PC-3 (cell line): ENCODE measurements around the gene VPS54. TPM values are rescaled to one million over a fixed set of nuclear protein-coding genes. Genes with fewer than 3 reads are reported as not detected.

ENCODE experiments used
- ATAC-seq: fragments of 200-7000 bp; cut with Tn5 transposase; 2 replicates; pipeline ENCODE4 v1.9.1; 2020; ENCODE audit warnings: mild to moderate bottlenecking, moderate library complexity
- BruUV-seq: library from RNA; stranded (reverse); fragments of 400-500 nt; replicated peaks from 2 replicates; lab custom pipeline; 2021; lab: Mats Ljungman, UMichigan
- CTCF ChIA-PET: fragments of 300-600 bp; sonication (Branson Sonifier 250); formaldehyde crosslinking; loops from one replicate; lab custom pipeline; 2022; ENCODE audit warnings: antibody characterized with exemption; lab: Charles Lee
- POLR2A ChIA-PET: fragments of 300-600 bp; sonication (Branson Sonifier 250); formaldehyde crosslinking; loops from one replicate; lab custom pipeline; 2022; ENCODE audit warnings: antibody characterized with exemption; ENCODE audit not compliant: unreplicated experiment; lab: Charles Lee
- DNase-seq: peaks from one replicate; pipeline ENCODE4 v3.0.0-alpha.2; 2015
- H2AFZ ChIP-seq: fragments of 300-600 bp; sonication (generic); 2 replicates; pipeline ENCODE4 v1.6.0; 2016; ENCODE audit warnings: antibody characterized with exemption, low read length
- H3F3A ChIP-seq: fragments of 300-600 bp; sonication (generic); one replicate; pipeline ENCODE4 v1.6.0; 2017; ENCODE audit warnings: antibody characterized with exemption, low read length, control low read depth, mild to moderate bottlenecking; ENCODE audit not compliant: unreplicated experiment
- H3K27ac ChIP-seq: fragments of 300-600 bp; sonication (generic); 2 replicates; pipeline ENCODE4 v1.5.1; 2016; ENCODE audit warnings: mild to moderate bottlenecking, low read length
- H3K27me3 ChIP-seq: fragments of 300-600 bp; sonication (generic); 2 replicates; pipeline ENCODE4 v1.6.1; 2016; ENCODE audit warnings: low read length, mixed read lengths
- H3K36me3 ChIP-seq: fragments of 300-600 bp; sonication (generic); 2 replicates; pipeline ENCODE4 v1.6.1; 2016; ENCODE audit warnings: low read depth, mixed run types, low read length, mixed read lengths
- H3K4me1 ChIP-seq: fragments of 300-600 bp; sonication (generic); 2 replicates; pipeline ENCODE4 v1.5.1; 2016; ENCODE audit warnings: low read length; ENCODE audit not compliant: insufficient read depth
- H3K4me2 ChIP-seq: fragments of 300-600 bp; sonication (generic); 2 replicates; pipeline ENCODE4 v1.6.0; 2016; ENCODE audit warnings: low read length
- H3K4me3 ChIP-seq: fragments of 300-600 bp; sonication (generic); 2 replicates; pipeline ENCODE4 v1.5.1; 2016; ENCODE audit warnings: mild to moderate bottlenecking, low read length, mixed read lengths
- H3K79me2 ChIP-seq: fragments of 300-600 bp; sonication (generic); 2 replicates; pipeline ENCODE4 v1.6.1; 2017; ENCODE audit warnings: low read length, mixed read lengths
- H3K9ac ChIP-seq: fragments of 300-600 bp; sonication (generic); 2 replicates; pipeline ENCODE4 v1.6.0; 2016; ENCODE audit warnings: mild to moderate bottlenecking, low read length
- H3K9me2 ChIP-seq: fragments of 300-600 bp; sonication (generic); replicated peaks from 2 replicates; pipeline ENCODE4 v1.6.1; 2016; ENCODE audit warnings: mixed run types, low read length, mixed read lengths
- H3K9me3 ChIP-seq: fragments of 300-600 bp; sonication (generic); 2 replicates; pipeline ENCODE4 v1.6.1; 2016; ENCODE audit warnings: low read length, mixed read lengths
- H4K20me1 ChIP-seq: fragments of 300-600 bp; sonication (generic); 2 replicates; pipeline ENCODE4 v1.6.1; 2016; ENCODE audit warnings: low read length, mixed read lengths
- CTCF ChIP-seq: fragments of 300-600 bp; sonication (generic); conservative IDR thresholded peaks from 2 replicates; pipeline ENCODE4 v1.5.1; 2017; ENCODE audit warnings: antibody characterized with exemption, low read depth, mild to moderate bottlenecking, low read length
- EZH2 ChIP-seq: fragments of 300-600 bp; sonication (generic); IDR thresholded peaks from one replicate; pipeline ENCODE4 v1.6.1; 2017; ENCODE audit warnings: antibody characterized with exemption, mild to moderate bottlenecking, low read length; ENCODE audit not compliant: unreplicated experiment
- EZH2phosphoT487 ChIP-seq: fragments of 300-600 bp; sonication (generic); IDR thresholded peaks from 2 replicates; pipeline ENCODE4 v1.6.1; 2018; ENCODE audit warnings: mild to moderate bottlenecking, antibody characterized with exemption, low read length, borderline replicate concordance
- intact Hi-C: fragments of 100-400 bp; cut with micrococcal nuclease; formaldehyde crosslinking; loops from 2 replicates; pipeline ENCODE4 v1.9.0; 2023
- total RNA-seq: library from RNA; depleted of rRNA; stranded (reverse); fragments of >200 nt; gene quantifications from 2 replicates; pipeline ENCODE4 v1.2.3, GENCODE V29; 2014

Gene VPS54
- total RNA-seq, 1 experiment from 2014 or later, result 17.9 TPM

- no peak for DNase-seq
- Histone ChIP-seq H3K9me3 (no peaks in the 10 kb centered on the region), H3K79me2 (no peaks in the 10 kb centered on the region), H3K4me2 (no peak overlapping the region), H3K4me3 (no peak overlapping the region), H3K27ac (no peak overlapping the region), H3K9me2 (no peaks in the 10 kb centered on the region), H4K20me1 (no peaks in the 10 kb centered on the region), H3K27me3 (no peaks in the 10 kb centered on the region), H3F3A (peaks cover 3% of the 10 kb centered on the region), H2AFZ (no peak overlapping the region), H3K36me3 (no peaks in the 10 kb centered on the region), H3K4me1 (peaks cover 15% of the 10 kb centered on the region), H3K9ac (no peak overlapping the region)
- TF ChIP-seq EZH2phosphoT487 (no peak), EZH2 (no peak), CTCF (no peak)
- intact Hi-C loops, result no loop called here
- CTCF ChIA-PET, result no interaction called here
- no peak for ATAC-seq
- no TSS peak for BruUV-seq
- POLR2A ChIA-PET, result no interaction called here
Measured at GRCh38 chr2:64065516-64065915, 46.3 kb upstream of the VPS54 start.

GRCh38 chr2:64063924-64064331, 44.7 kb upstream of the VPS54 start:
- Histone ChIP-seq H3K79me2 (no peaks in the 10 kb centered on the region), H4K20me1 (no peaks in the 10 kb centered on the region), H3K9me2 (no peaks in the 10 kb centered on the region), H3K9ac (no peak overlapping the region), H3K4me1 (peaks cover 15% of the 10 kb centered on the region), H2AFZ (peak overlapping the region; percentile 11; the same call in 1 of the 2 replicates), H3K27me3 (no peaks in the 10 kb centered on the region), H3K9me3 (no peaks in the 10 kb centered on the region), H3K4me2 (no peak overlapping the region), H3F3A (peaks cover 3% of the 10 kb centered on the region), H3K4me3 (no peak overlapping the region), H3K27ac (no peak overlapping the region), H3K36me3 (no peaks in the 10 kb centered on the region)
- DNase-seq (no peak), ATAC-seq (no peak; the same call in 1 of the 2 replicates)
- BruUV-seq, result no TSS peak
- intact Hi-C loops, result no loop called here
- TF ChIP-seq EZH2, result no peak
- no peak for TF ChIP-seq EZH2phosphoT487
- no peak for TF ChIP-seq CTCF
- ChIA-PET CTCF (no interaction called here), POLR2A (no interaction called here)

GRCh38 chr2:64063454-64063853, 44.2 kb upstream of the VPS54 start:
- TF ChIP-seq EZH2 (no peak), CTCF (no peak), EZH2phosphoT487 (no peak)
- Histone ChIP-seq H4K20me1 (no peaks in the 10 kb centered on the region), H3K9ac (no peak overlapping the region), H3K27me3 (no peaks in the 10 kb centered on the region), H3K79me2 (no peaks in the 10 kb centered on the region), H3K9me3 (no peaks in the 10 kb centered on the region), H3K4me3 (no peak overlapping the region), H2AFZ (0 out of 2 replicates have a peak overlapping the region, but pooled peaks have one; percentile 11), H3K4me1 (peaks cover 15% of the 10 kb centered on the region), H3K9me2 (no peaks in the 10 kb centered on the region), H3K27ac (no peak overlapping the region), H3K4me2 (no peak overlapping the region), H3F3A (peaks cover 3% of the 10 kb centered on the region), H3K36me3 (no peaks in the 10 kb centered on the region)
- POLR2A ChIA-PET, result no interaction called here
- CTCF ChIA-PET, result no interaction called here
- DNase-seq (no peak), ATAC-seq (0 out of 2 replicates have a peak, but pooled peaks have one; percentile 31)
- BruUV-seq, result no TSS peak
- intact Hi-C loops, result no loop called here
